Measurements from ENCODE around the gene CTNND2.

CTNND2 gene

DNA sequence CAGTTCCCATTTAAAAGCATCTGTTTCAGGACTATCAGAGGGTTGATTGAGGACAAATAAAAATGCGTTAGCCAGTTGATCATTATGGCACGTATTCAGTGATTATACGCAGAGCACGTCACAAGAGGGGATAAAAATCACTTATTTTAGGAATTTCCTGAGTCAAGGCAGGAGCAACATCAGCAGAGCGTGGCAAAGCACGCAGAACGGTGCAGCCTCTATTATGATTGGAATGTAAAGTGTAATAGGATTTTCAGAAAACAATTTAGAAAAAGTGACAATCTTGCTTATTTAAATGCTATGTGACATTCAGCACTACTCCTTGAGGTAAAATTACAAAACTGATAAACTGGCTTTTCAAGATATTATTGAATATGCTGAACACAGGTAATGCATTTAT lies 729.7 kb downstream of the CTNND2 start:
- DNase-seq (ENCODE audit: low read depth) = no peak

DNA sequence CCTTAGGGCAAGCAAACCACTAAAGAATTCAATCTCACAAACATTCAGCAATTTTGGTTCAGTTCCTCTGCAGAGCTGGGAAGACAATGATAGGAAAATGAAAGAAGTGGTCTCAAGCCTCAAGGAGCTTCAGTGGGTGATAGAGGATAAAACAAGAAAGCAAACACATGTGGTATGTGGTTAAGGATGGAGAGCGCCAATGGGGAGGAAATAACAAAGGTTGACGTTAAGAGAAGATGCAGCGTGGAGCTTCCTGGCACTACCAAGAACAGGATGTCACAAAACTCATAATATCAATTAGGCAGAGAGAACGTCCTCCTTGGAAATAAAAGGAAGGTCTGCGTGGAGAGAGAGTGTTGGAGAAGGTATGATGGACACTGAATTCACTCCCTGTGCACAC lies 731.8 kb downstream of the CTNND2 start:
- DNase-seq (ENCODE audit: low read depth) = no peak

DNA sequence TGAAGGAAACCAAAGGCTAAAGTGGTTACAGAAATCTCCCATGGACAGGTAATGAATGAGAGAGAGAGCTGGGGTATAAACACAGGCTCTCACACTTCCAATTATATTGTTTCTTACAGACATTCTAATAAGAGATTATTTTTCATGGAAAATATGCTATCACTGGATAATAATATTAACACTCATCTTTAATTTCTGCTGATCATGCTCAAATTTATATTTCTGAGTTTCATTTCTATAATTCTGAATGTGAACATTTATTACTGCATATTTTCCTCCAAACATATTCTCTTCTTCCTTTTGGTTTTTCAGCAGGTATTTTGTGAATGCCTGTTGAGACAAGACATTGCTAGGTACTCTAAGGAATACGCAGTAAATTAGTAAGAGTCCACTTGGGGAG lies 733.0 kb downstream of the CTNND2 start:
- no peak for DNase-seq (ENCODE audit: low read depth)

DNA sequence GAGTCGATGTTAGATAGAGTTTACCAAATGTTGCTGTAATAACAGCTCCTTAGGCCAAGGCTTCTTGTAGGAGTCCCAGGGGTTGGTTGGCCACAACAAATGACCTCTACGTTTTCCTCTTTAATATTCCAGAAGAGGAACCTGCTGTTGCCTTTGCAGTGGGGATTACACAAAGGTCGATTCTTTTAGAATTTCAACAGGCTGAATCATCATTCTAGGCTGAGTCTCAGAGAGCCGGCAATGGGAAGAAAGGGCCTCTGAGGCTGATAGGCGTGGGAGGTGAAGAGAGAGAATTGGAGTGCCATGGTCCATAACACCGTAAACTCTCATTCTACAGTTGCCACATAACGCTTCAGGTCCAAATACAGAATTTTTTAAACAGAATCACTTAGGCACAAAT lies 737.3 kb downstream of the CTNND2 start:
- no peak for DNase-seq (ENCODE audit: low read depth)

DNA sequence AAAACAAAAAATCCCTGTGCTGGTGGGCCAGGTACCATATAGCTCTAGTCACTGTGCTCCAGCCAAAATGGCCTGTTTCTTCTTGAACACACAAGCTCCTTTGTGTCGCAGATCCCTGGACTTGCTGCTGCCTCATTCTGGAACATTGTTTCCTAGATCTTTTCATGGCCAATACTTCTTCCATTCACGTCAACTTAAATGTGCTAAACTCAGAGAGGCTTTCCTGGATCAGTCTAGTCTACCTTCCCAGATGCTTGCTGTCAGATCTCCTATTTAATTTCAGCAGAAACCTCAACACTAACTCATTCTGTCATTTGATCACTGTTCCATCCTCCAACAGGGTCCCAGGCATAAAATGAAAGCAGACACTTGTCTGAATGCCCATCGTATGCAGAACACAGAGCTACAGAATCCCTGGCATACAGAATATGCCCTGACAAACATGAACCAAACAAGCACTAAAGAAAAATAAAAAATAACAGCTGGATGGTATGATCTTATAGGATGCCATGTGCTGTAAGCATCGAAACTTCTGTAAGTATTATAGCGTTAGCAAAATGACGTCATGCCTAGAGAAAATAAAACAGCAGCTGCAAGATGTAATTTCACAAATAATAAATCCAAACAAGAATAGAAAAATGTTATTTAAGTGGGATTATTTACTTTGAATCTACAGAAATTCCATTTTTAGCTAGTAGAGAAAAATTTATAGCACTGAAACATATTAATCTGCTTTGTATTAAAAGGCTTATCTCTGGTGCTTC lies 739.5 kb downstream of the CTNND2 start:
- DNase-seq (ENCODE audit: low read depth) = no peak

DNA sequence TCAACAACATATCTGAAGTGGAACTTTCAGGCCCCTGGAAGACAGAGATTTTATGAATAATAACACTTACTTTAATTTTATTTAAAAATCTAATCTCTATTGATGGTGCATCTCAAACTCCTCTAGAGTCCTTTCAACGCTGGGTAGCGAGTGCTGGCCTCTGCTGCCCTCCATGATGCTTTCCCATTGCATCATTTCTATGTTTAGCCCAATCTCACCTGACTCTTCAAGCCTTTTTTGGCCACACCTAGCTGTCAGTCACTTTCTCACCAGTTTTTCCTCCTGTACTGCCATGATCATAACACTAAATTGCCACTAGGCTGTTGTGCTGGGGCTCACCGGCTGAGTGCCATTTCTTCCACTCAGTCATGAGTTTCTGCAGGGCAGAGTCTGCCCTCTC lies 747.1 kb downstream of the CTNND2 start:
- DNase-seq (ENCODE audit: low read depth) = no peak

DNA sequence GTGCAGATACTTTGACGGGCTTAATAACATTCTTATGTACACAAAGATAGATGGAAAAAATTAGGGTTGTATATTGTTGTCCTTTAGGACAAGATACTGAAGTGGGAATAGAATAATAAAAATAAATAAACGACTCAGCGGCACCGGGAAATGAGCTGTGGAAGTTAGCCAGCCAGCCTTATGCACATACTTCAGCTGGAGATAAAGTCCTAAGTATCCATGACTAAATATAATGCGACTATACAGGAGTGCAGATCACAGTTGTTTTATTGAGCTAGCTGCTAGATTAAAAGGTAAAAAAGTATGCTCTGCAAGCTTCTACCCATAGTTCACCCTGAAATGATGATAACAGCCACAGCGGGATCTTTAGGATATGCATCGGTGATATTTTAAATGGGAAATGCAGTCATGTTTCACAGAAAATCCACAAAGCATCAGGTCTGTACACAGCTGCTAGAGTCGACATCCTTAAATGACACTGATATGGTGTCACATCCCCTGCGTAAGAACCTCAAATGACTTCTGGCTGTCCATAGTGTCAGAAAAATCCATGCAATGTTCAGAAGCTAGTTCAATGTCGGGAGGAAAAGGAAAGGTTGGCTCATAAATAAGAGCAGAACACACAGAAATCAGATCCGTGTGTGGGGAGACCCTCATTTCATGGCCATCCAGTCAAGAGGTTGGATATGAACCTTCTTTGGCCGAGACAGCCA lies 750.4 kb downstream of the CTNND2 start:
- no peak for DNase-seq (ENCODE audit: low read depth)

DNA sequence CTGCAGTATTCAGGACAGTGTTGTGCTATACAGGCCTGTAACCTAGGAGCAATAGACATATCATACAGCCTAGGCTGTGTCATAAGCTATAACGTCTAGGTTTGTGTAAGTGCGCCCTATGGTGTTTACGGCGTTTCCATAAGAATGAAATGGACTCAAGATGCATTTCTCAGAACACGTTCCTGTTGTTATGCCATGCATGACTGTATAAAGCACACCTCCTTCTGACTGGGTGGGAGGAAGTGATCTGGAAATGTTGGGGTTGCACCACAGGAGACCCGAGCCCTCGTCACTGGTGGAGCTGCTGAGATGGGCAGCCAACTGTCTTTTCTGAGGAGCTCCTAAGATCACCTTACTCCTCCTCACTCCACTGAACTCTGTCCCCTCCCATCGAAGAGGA lies 751.9 kb downstream of the CTNND2 start:
- DNase-seq (ENCODE audit: low read depth) = no peak

DNA sequence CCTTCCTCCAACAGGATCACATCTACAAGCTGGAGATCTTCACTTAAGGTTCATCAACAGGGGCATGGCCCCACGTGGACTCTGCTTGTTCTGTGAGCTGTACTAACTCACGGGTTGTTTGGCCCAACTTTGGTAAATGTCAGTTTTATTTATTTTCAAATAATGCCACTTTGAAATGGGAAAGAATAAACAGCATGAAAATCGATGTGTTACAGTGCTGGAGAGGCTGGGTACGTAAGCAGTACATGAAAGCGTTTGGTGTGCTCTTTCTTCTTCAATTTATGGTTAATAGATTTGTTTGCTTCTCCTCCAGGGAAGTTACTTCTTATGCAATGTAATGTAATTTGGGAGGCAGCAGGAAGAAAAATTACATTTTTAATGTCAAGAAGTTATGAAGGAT lies 753.3 kb downstream of the CTNND2 start:
- DNase-seq (ENCODE audit: low read depth) = no peak

DNA sequence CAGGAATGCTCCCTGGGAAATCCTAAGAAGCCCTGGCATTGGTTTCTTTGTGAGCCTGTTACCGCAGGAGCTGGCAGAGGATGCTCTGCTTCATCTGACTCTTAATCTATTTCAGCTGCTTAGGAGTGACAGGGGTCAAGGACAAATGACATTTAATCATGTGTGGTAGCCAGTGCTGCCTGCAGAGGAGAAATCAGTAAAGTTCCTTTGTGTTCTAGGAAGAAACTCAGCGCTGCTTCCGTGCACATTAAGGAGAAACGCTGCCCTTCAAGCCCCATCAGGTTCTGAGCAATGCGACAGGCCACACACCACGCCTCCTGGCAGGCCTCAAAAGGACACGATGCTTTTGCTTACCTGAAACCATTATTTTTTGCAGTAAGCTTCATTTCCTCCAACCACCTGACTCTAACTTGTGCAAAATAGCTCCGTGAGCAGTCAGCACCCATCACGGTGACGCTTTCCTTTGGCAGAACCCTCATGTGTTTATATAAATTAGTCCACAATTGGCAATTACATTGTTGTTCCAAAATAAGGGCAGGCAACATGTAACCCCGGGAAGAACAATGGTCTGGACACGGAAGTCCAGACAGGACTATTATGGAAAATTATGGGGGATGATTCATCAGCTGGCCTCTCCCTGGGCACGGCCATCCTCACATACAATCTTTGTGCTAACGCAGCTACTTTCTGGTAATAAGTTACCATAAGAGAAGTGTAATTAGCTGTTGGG lies 755.3 kb downstream of the CTNND2 start:
- no peak for DNase-seq (ENCODE audit: low read depth)

DNA sequence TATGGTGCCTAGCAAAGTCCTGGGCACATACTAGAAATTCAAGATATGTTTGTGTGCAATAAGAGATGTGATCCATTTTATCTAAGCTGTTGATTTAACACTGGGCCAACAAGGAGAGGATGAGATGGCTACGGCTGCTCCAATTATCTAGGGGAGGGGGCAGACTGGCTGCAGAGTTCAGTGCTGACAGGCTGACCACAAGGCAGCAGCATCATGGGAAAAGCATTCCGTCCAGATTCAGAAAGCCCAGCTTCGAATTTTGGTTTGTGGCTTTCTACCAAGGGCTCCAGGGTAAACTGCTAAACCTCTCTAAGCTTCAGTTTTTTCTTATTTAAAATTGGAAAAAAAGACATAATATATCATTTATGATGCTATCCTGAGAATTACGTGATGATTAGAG lies 758.1 kb downstream of the CTNND2 start:
- no peak for DNase-seq (ENCODE audit: low read depth)

DNA sequence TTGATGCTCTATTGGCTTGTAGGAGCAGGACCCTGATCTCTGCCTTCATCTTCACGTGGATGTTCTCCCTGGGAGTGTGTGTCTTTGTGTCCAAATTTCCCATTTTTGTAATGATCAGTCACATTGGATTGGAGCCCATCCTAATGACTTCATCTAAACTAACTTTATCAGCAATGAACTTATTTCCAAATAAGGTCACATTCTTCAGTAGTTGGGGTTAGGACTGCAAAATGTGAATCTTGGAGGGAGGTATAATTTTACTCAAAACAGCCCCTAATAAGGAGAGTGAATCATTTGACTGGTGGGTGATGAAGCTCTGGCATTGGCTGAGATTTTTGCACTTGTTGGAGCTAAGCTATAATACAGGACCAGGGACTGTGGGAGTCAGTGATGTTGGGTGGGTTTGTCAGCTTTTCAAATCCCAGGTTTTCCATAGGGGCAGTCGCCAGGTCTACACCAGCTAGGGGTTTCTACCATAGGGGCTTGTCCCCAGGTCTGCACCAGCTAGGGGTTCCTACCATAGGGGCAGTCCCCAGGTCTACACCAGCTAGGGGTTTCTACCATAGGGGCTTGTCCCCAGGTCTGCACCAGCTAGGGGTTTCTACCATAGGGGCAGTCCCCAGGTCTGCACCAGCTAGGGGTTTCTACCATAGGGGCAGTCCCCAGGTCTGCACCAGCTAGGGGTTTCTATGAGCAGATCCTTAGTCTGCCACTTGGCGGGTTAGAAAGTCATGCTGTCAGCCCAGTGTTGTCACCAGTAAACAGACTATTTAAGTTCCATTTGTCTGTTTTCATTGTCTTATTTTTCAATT lies 760.6 kb downstream of the CTNND2 start:
- peak; percentile 11 for DNase-seq (ENCODE audit: low read depth)

DNA sequence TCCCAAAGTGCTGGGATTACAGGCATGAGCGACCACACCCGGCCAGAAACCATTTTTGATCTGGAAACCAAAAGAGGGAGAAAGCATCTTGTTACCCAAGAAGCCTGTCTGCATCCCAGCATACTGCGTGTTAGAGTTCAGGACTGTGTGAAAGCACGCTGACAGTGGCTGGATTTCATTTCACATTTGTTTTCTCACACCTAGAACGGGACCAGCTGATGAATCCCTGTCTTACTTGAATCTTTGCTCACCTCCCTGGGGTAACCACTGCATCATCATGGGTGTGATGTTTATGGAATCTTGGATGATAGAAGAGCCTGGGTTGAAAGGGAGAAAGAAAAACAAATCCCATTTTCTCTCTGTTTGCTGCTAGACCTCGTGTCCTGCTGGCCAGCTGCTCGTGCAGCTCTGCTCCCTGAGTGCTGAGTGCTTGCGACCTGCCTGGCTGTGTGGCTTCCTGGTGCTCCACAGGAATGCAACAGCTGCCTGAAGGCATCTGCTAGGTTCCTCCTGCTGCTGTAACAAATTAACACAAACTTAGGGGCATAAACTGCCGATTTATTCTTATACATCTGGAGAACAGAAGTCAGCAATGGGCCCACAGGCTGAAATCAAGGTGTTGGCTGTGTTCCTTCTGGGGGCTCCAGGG lies 764.9 kb downstream of the CTNND2 start:
- DNase-seq (ENCODE audit: low read depth) = no peak

DNA sequence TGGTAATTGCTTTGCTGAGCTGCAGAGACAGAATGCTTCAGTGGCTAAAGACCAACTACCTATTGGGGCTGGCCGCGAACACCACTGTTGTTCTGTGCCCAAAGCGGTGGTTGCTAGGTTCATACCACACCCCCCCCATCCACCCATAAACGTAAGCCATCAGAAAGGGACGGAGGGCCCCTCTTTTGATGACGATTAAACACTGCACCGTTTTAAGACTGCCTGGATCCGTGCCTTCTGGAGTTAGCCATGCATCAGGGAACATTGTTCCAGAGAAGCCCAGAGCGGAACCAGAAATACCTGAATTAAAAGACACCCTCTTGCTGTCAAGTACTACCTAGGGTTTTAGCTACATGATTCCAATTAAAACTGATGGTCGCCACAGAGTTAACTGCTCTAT lies 774.1 kb downstream of the CTNND2 start:
- DNase-seq (ENCODE audit: low read depth) = no peak

DNA sequence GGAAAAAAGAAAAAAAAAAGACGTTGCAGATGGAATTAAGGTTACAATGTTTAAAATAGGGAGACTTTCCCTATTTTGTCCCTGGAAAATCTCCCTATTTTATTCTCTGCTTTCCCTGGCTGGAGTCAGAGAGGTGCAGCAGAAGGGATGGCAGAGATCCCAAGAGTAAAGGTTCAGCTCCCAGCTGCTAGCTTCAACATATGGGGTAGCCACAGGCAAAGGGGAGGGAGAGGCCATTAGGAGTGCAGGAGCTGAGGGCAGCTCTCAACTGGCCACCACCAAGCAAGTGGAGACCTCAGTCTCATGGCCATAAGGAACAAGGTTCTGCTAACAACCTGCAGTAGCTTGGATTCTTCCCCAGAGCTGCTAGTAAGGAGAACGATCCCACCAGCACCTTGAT lies 776.2 kb downstream of the CTNND2 start:
- no peak for DNase-seq (ENCODE audit: low read depth)

DNA sequence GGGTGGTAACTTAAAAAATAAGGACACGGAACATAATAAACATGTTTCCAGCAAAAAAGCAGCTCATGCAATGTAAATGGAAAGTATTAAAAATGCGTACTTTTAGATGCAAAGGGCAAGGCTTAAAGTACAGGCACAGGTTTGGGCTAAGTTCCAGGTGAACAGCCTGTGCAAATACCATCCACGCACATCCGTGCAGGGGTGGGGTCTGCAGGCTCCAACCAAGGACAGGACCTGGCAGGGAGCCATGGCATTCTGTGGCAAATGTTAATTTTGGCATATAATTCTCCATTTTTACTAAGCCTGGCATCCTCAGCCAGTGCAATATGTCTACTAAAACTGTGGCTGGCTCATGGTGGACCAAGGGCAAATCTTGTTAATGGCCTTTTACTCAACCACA lies 777.4 kb downstream of the CTNND2 start:
- no peak for DNase-seq (ENCODE audit: low read depth)

DNA sequence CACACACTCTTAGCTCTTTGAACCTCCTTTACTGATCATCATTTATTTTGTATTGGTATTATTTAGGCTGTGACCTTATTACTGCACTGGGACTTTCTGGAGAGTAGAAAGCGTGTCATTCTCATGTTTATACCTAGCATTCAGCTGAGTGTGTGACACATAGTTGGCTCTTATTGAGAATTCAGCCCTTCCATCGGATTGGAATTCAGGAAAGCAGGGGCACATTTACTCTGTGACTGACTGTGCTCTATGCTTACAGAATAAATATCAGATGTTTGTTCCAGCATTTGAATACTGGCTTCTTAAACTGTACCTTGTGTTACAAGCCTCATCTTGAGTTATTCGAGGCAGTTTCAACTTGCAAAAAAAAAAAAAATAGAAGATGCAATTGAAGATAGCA lies 782.4 kb downstream of the CTNND2 start:
- DNase-seq (ENCODE audit: low read depth) = no peak

DNA sequence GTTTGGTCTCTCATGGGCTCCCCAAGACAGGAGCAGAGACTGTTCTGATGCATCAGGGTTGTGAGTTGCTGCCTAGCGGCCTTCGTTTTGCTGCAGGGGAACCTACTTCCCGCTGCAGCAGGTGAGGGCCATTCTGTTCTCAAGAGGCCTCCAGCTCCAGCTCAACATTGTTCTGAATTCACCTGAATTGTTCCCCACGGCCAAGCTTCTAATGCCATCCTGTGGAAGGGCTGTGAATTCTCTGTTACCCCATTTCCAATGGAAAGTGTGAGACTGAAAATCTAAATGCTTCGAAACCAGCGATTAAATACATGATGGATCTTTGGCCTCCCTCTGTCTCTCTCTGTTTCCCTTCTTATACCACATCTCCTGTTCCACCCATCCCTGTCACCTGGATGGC lies 794.1 kb downstream of the CTNND2 start:
- no peak for DNase-seq (ENCODE audit: low read depth)

DNA sequence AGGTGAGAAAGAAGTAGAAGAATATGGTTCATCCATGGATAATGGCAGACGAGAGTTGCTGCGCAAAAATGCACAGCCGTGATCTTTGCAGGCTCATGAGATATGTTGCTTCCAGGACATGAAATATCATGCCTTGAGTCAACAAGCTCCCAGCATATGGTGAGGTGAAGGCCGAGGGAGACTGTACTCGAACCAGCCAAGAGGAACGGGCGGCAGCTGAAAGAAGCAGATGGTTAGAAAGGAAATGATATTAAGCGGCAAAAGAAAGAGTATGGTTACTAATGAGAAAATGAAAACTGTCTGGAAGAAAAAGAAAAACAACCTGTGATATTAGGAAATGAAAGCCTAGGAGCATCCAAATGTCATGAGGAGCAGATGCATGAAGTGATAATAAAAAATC lies 798.5 kb downstream of the CTNND2 start:
- DNase-seq (ENCODE audit: low read depth) = no peak

DNA sequence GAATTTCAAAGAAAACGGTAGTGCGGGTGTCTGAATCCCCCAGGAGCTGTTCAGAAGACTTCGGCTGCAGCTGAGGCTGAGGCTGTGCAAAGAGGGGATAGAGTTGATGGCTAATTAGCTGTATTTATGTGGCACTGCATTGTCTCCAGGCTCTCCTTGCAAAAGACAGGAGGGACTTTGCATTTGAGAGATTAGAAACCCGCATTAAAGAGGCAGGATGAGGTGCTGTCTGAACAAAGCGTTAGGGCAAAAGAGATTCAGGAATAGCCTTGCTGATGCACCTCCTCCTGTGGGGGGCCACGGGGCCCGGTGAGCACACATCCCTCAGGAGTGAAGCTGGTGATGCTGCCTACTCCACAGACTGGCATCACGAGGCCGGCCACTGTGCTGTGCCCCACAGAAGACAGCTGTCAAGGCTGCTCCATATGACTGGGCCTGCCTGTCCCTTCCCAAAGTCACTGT lies 799.6 kb downstream of the CTNND2 start:
- no peak for DNase-seq (ENCODE audit: low read depth)

DNA sequence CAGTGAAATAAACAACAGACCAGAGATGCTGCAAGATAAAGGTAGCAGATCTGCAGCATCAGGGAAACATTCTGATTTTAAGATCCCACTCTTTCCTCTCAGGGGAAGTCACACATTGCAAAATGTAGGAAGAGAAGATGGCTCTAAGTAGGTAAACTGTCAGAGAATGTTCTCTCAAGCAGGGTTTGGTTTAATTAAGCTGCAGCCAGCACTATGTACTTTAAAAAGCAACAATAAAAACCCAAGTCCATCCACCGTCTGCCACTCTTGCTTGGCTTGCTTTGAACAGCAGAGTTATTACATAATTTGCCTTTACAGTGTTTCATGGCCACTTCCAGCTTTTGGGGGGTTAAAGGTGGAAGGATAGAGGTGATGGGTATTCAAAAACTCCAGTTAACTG lies 800.0 kb downstream of the CTNND2 start:
- no peak for DNase-seq (ENCODE audit: low read depth)

DNA sequence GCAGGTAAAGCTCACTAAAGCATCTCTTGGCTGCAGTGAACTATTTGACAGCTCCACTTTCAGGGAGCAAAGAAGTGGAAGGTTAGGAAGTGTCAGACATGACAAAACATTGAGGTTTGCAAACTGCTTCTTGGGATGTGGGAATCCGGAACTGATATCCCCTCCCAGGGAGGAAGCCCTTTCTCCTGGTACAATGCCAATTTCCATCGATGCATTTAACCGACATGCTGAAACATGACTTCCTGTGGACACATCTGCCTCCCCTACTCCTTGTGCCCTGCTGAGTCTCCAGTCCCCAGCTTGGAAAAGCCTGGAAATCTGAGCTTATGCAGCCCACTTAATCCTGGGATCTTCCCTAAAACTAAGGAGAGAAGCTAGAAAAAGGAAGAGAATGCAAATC lies 820.1 kb downstream of the CTNND2 start:
- DNase-seq (ENCODE audit: low read depth) = no peak
